NT2/D1 (cell line): ENCODE measurements around the gene RASD1.

Experiments used
- DNase-seq: peaks from one replicate; pipeline ENCODE4 v3.0.0-alpha.2; 2011; ENCODE audit warnings: low read depth, low spot score
- H3K27me3 ChIP-seq: 2 replicates; pipeline ENCODE4 v1.6.0; 2011; ENCODE audit warnings: mild to moderate bottlenecking; ENCODE audit not compliant: insufficient read length, insufficient read depth
- H3K36me3 ChIP-seq: 2 replicates; pipeline ENCODE4 v1.6.1; 2011; ENCODE audit warnings: mild to moderate bottlenecking, low read length, mixed read lengths; ENCODE audit not compliant: insufficient read depth, insufficient read length
- H3K4me1 ChIP-seq: 2 replicates; pipeline ENCODE4 v1.5.1; 2011; ENCODE audit not compliant: insufficient read depth, insufficient read length
- H3K4me3 ChIP-seq: 2 replicates; pipeline ENCODE4 v1.5.1; 2011; ENCODE audit warnings: low read depth; ENCODE audit not compliant: insufficient read length
- H3K9ac ChIP-seq: 2 replicates; pipeline ENCODE4 v1.6.0; 2011; ENCODE audit warnings: low read depth; ENCODE audit not compliant: insufficient read length
- H3K9me3 ChIP-seq: 2 replicates; pipeline ENCODE4 v1.5.1; 2011; ENCODE audit warnings: mild to moderate bottlenecking, low read length; ENCODE audit not compliant: insufficient read depth
- SUZ12 ChIP-seq: IDR thresholded peaks from 2 replicates; pipeline ENCODE4 v1.6.1; 2011; ENCODE audit not compliant: insufficient read length, insufficient read depth; ENCODE audit errors: extremely low read depth
- YY1 ChIP-seq: IDR thresholded peaks from 2 replicates; pipeline ENCODE4 v1.6.1; 2011; ENCODE audit not compliant: insufficient read length, insufficient read depth
- ZNF274 ChIP-seq: IDR thresholded peaks from 2 replicates; pipeline ENCODE4 v1.6.1; 2011; ENCODE audit warnings: mild to moderate bottlenecking, low read depth, low read length

RASD1 gene

DNA sequence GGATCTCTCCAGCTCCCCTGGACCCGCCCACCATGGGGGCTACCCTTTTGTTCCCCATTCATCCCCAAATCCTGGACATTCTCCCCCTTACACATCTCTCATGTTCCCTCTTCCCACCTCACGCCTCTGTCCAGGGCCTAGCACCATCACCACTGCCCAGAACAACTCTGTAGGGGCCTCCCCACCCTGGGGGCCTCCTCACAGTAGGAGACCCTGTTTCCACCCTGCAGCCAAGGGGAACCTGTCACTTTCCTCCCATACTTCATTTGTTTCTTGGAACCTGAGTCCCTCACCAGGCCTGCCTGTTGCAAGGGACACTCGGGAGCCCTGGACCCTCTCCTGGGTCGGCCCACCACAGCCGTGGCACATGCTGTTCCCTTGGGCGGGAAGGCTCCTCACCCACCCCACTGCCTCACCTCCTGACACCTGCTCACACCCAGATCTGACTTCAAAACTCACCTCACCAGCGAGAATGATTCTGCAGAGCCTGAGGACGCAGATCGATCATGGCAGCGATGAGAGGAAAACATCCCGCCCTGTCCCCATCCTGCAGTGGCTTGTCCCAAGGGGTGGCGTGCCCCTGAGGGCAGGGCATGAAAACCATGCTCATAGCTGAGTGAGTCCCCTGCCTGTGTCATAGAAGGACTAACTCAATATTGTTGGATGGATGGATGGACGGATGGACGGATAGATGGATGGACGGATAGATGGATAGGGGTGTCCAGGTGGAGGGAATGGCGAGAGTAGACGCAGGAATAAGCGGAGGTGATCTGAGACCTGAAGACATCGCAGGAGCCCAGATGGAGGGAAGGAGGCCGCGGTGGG is 6.8 kb upstream of the RASD1 start:
- Histone ChIP-seq H3K9me3 (no peaks in the 10 kb centered on the region), H3K4me1 (peaks cover 7% of the 10 kb centered on the region), H3K9ac (no peak overlapping the region), H3K27me3 (no peaks in the 10 kb centered on the region), H3K36me3 (no peaks in the 10 kb centered on the region), H3K4me3 (no peak overlapping the region)
- TF ChIP-seq YY1 = no peak
- no peak for TF ChIP-seq ZNF274
- TF ChIP-seq SUZ12 = no peak
- no peak for DNase-seq

DNA sequence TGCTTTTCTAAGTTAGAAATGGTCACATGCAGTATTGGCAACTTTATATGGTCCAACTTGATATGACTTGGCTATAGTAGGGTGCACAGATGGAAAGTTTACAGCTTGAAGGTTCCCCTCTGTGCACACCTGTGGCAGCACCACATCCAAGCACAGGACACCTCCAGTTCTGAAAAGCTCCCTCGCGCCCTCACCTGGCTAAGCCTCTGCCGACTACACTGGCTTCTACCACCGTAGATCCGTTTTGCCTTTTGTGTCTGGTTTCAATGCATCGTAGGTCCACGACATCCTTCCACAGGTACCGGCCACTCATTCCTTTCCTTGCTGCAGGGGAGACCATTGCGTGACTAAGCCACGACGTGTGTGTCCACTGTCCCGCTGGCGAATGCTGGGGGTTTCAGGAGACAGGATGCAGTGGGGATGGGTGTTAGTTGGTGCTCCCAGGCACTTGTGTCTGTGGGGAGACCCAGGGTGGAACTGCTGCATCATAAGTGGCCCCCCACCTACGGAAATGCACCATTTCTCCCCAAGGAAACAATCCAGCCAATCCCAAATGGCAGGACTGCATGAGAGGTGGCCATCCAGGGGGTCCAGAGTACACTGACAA is 4.9 kb upstream of the RASD1 start:
- TF ChIP-seq YY1 (no peak), ZNF274 (no peak), SUZ12 (no peak)
- Histone ChIP-seq H3K9ac (no peak overlapping the region), H3K4me3 (no peak overlapping the region), H3K36me3 (no peaks in the 10 kb centered on the region), H3K27me3 (peaks cover 6% of the 10 kb centered on the region), H3K4me1 (peaks cover 11% of the 10 kb centered on the region), H3K9me3 (no peaks in the 10 kb centered on the region)
- no peak for DNase-seq

DNA sequence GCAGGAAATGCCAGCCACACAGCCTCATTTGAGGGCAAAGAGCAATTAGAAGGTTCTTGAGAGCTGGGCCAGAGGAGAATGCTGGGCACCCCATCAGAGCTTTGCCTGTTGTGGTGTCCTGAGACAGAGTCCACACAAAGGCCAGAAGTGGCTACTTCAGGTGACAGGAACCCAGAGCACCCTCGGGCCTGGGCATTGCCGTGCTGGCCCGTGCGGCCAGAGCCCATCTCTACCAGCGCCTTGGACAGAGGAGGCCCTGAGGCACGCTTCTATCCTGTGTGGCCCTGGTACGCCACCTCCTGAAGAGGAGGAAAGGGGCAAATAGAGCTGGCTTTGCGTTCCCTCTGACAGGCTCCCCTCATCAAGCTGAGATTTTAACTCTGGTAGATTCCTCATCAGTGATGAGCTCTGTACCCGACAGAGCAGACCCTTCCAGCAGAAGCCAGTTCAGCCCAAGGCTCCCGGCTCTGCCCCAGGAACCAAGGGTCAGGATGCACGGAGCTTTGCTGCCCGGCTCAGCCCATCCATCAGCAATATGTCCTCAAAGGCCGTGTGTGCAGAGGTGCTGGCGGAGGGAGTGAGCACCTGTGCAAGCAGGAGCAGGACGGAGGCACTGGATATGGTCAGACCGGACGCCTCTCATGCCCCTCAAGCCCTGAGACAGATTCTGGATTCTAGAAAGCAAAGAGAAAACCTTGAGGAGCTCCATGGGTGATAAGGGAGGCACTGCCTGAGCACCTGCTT is 3.4 kb upstream of the RASD1 start:
- H3K9me3 ChIP-seq = no peaks in the 10 kb centered on the region
- H3K36me3 ChIP-seq = no peaks in the 10 kb centered on the region
- DNase-seq = no peak
- TF ChIP-seq SUZ12 (no peak), YY1 (no peak), ZNF274 (no peak)
- no peak overlapping the region for H3K9ac ChIP-seq
- H3K27me3 ChIP-seq = peaks cover 17% of the 10 kb centered on the region
- H3K4me3 ChIP-seq = no peak overlapping the region
- peaks cover 8% of the 10 kb centered on the region for H3K4me1 ChIP-seq

DNA sequence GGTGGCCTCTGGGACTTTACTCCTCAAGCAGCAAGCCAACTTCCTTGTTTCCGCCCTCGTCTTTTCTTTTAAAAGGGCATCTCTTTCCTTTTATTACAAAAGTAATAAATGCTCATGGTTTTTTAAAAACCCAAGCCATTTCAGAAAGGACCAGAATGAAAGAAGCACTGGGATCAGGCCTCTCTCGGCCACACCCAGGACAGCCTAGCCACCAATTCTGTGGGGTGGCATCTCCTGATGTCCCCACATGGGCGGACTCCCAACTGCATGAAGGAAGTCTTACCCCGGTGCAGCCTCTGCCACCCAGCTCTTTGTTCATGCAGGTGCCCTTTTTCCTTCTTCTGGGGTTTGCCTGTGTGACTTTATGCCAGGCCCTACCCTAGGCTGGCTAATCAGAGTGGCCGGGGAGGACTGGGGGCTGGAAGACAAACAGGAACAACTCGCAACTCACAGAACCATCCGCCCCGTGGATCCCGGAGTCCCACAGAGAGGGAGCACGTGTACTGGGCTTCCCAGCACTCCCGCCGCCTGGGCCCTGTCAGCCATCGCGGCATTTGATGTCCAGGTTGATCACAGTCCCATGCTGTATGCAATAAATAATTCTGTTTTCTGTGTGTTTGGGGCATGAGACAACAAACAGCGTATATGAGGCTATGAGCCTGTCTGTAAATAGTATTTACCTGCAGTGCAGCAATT is 2.6 kb upstream of the RASD1 start:
- H3K4me1 ChIP-seq = peaks cover 8% of the 10 kb centered on the region
- TF ChIP-seq ZNF274 (no peak), SUZ12 (no peak), YY1 (no peak)
- H3K9me3 ChIP-seq = no peaks in the 10 kb centered on the region
- no peak overlapping the region for H3K4me3 ChIP-seq
- H3K36me3 ChIP-seq = no peaks in the 10 kb centered on the region
- no peak for DNase-seq
- H3K9ac ChIP-seq = no peak overlapping the region
- peaks cover 17% of the 10 kb centered on the region for H3K27me3 ChIP-seq

DNA sequence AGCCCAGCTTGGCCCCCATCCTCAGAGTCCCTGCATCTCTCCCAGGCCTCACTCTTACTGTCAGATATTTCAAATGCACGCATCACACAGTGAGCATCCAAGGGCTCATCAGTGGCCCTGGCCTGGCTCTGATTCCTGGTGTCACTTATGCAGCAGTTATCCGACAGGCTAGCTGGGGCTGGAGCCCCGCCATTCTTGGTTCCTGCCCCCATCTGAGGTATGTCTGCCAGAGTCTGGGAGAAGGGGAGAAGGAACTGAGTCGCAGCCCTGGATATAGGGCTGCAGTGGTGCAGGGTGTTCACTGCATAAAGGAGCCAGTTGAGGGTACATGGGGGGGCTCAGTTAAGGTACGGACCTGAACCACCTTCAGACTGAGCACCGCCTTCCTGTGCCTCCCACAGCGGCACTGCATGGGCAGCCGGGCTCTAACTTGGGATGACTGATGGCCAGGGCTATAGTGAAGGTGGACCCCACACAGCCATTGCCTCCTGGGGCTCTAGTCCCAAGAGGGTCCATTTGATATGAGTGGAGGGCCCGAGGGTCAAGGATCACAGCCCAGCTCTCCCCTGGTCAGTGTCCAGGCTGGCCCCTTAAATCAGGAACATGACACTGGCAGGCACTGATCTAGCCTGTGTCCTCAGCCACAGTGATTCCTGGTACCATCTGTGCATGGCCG is 1.8 kb upstream of the RASD1 start:
- no peak for TF ChIP-seq SUZ12
- TF ChIP-seq YY1 = no peak
- TF ChIP-seq ZNF274 = no peak
- no peak overlapping the region for H3K9ac ChIP-seq
- H3K4me1 ChIP-seq = peaks cover 6% of the 10 kb centered on the region
- peaks cover 17% of the 10 kb centered on the region for H3K27me3 ChIP-seq
- no peaks in the 10 kb centered on the region for H3K9me3 ChIP-seq
- no peak overlapping the region for H3K4me3 ChIP-seq
- peaks cover 1% of the 10 kb centered on the region for H3K36me3 ChIP-seq
- no peak for DNase-seq

DNA sequence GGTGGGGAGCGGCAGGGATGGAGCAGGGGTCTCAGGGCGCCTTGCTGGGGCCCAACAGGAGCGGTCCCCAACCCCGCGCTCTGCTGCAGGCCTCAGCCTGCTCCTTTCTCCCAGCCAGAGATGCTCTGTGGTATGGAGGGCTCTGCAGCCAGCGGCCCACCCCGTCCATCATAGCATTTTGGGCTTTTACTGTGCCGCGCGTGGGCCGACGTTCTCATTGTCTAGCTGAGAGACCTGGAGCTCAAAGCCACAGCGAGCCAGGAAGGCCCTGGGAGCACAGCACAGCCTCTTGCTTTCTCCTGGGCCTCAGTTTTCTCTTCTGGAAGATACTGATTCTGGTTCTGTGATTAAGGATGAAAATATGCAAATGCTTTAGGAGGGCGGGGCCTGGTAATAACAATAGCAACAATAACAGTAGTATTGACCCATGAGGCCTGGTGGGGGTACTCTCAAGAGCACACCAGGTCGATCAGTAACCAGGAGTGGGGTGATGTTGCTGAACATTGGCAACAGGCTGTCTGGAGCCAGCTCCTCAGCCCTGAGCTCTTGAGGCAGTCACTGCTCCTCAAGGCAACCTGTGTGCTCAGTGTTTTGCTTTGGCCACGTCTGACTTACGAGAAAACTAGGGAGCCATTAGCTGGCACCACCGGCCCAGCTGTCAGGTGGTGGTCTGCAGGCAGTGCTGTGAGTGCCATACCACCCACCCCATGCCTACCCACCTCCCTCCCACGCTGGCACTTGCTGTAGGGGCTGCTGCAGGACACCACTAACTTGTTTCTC is 1.1 kb upstream of the RASD1 start:
- Histone ChIP-seq H3K27me3 (peaks cover 17% of the 10 kb centered on the region), H3K36me3 (peaks cover 8% of the 10 kb centered on the region), H3K9me3 (no peaks in the 10 kb centered on the region), H3K4me1 (peaks cover 9% of the 10 kb centered on the region), H3K9ac (peak overlapping the region; percentile 10), H3K4me3 (peak overlapping the region; percentile 34)
- TF ChIP-seq SUZ12 = no peak
- no peak for TF ChIP-seq ZNF274
- no peak for TF ChIP-seq YY1
- DNase-seq = no peak
